8988T (cell line): ENCODE results near the gene PLA2G4F.

Experiments
- DNase-seq: peaks from one replicate; pipeline ENCODE4 v3.0.0; 2011

PLA2G4F gene

GRCh38 chr15:42163947-42164550, 7.6 kb upstream of the PLA2G4F start:
- DNase-seq, result no peak

- no peak for DNase-seq
Measured at GRCh38 chr15:42163291-42163690, 6.9 kb upstream of the PLA2G4F start.

GRCh38 chr15:42160136-42160535, 3.7 kb upstream of the PLA2G4F start:
- DNase-seq, result no peak

GRCh38 chr15:42159381-42160015, 3.1 kb upstream of the PLA2G4F start:
- no peak for DNase-seq

- DNase-seq, result no peak
Measured at GRCh38 chr15:42158941-42159340, 2.5 kb upstream of the PLA2G4F start.

GRCh38 chr15:42157981-42158765, 1.7 kb upstream of the PLA2G4F start:
- DNase-seq, result no peak

GRCh38 chr15:42157381-42157780, 945 bp upstream of the PLA2G4F start:
- DNase-seq, result no peak

GRCh38 chr15:42155546-42156242, 742 bp downstream of the PLA2G4F start:
- no peak for DNase-seq

GRCh38 chr15:42154956-42155355, 1.5 kb downstream of the PLA2G4F start:
- no peak for DNase-seq

GRCh38 chr15:42154212-42154941, 2.1 kb downstream of the PLA2G4F start:
- DNase-seq, result no peak

GRCh38 chr15:42153874-42154211, 2.6 kb downstream of the PLA2G4F start:
- DNase-seq, result no peak

GRCh38 chr15:42152921-42153698, 3.3 kb downstream of the PLA2G4F start:
- DNase-seq, result no peak

GRCh38 chr15:42152196-42152920, 4.1 kb downstream of the PLA2G4F start:
- no peak for DNase-seq

- no peak for DNase-seq
Measured at GRCh38 chr15:42151736-42152135, 4.7 kb downstream of the PLA2G4F start.

- DNase-seq, result no peak
Measured at GRCh38 chr15:42151141-42151561, 5.3 kb downstream of the PLA2G4F start.

- DNase-seq, result no peak
Measured at GRCh38 chr15:42150219-42150970, 6.0 kb downstream of the PLA2G4F start.

- DNase-seq, result no peak
Measured at GRCh38 chr15:42149493-42150218, 6.8 kb downstream of the PLA2G4F start.

- DNase-seq, result no peak
Measured at GRCh38 chr15:42148808-42149492, 7.5 kb downstream of the PLA2G4F start.

- DNase-seq, result no peak
Measured at GRCh38 chr15:42147431-42147735, 9.1 kb downstream of the PLA2G4F start.
